Mesenteric fat pad (tissue), 1 donor: Measurements from ENCODE around the gene PAK3. TPM values are rescaled to one million over a fixed set of nuclear protein-coding genes. Genes with fewer than 3 reads are reported as not detected.

ENCODE experiments used
- DNase-seq: peaks from one replicate; pipeline ENCODE4 v3.0.0-alpha.2; 2020; ENCODE audit warnings: low spot score
- total RNA-seq: library from RNA; stranded (reverse); fragmentation: NEBNext Ultra II Directional; extraction: Animal tissue kit (Norgen Biotek cat#: 25700); gene quantifications from one replicate; pipeline ENCODE4 v1.2.1, GENCODE V29; 2021
- donor health status: DM: yes; HTN: yes; CAD: no.

The PAK3 gene
- total RNA-seq, 1 donor from 2014 or later, result 1.3 TPM

DNA sequence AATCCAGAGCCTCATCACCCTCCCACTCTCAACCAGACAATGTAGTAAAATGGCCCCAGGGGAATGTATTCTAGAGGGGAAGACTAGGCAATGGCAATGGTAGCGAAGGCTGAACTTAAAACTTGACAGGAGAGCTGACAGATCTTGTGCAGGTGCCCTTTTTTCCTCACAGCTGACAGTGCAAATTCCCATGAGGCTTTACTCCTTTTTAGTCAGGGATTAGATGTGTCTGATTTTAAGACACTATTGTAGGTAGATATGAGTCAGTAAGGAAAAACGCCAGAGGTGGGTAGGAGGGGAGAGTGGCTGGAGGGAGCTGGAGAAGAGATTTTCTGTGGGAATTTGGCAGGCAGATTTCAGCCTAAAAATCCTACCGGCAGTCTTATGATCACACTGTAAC is 163.6 kb downstream of the PAK3 start:
- no peak for DNase-seq

GRCh38 chrX:111260451-111260850 is 164.5 kb downstream of the PAK3 start:
- no peak for DNase-seq

GRCh38 chrX:111262086-111262485 is 166.1 kb downstream of the PAK3 start:
- no peak for DNase-seq

GRCh38 chrX:111264385-111264784 is 168.4 kb downstream of the PAK3 start:
- DNase-seq, result no peak

DNA sequence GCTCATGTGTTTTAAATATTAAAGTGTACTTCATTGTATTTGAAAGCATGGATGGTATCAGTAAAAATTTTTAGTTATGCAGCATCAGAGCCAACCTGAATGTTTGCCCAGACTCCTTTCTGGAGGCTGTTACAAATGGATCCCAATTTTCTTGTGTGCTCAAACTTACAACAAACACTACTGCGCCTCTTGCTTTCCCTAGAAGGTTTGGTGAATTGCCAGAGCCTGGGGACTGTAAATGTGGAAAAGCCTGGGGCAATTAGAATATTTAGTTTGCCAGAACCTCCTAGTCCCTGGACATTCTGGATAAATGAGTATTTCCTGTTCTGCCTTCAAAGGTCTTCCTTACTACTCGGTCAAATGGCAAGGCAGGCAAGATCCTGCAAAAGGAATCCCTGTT is 169.5 kb downstream of the PAK3 start:
- no peak for DNase-seq

GRCh38 chrX:111268506-111268905 is 172.5 kb downstream of the PAK3 start:
- DNase-seq, result no peak

GRCh38 chrX:111270339-111270738 is 174.3 kb downstream of the PAK3 start, which contains the start of gene CAPN6:
TSS of gene CAPN6 (minus strand) at chrX:111270483. CDS start at chrX:111263936, 6,547 bp downstream.
- no peak for DNase-seq

Other genes with a start within 250 kb of the PAK3 start
- 0.16 TPM for gene CAPN6, start 174.3 kb downstream of the PAK3 start, total RNA-seq